Neural cell (in vitro differentiated cells): ENCODE data around the gene LSAMP. TPM values are rescaled to one million over a fixed set of nuclear protein-coding genes. Genes with fewer than 3 reads are reported as not detected.

Experiments used
- H2AFZ ChIP-seq: fragments of 200-600, 300-800 bp; sonication (generic), shearing (Covaris generic); 2 replicates; pipeline ENCODE4 v1.6.0; 2014; ENCODE audit warnings: low read depth, mild to moderate bottlenecking, antibody characterized with exemption, low read length, moderate library complexity
- H3F3A ChIP-seq: fragments of 200-600 bp; shearing (Covaris generic); 2 replicates; pipeline ENCODE4 v1.6.1; 2016; ENCODE audit warnings: mild to moderate bottlenecking, moderate library complexity, mixed read lengths, antibody characterized with exemption, low read length; ENCODE audit not compliant: insufficient read depth, poor library complexity, severe bottlenecking
- H3K27ac ChIP-seq: fragments of 200-600, 300-800 bp; sonication (generic), shearing (Covaris generic); 2 replicates; pipeline ENCODE4 v1.5.1; 2014; ENCODE audit warnings: mild to moderate bottlenecking, low read length, moderate library complexity
- H3K27me3 ChIP-seq: fragments of 300-800, 200-600 bp; sonication (generic), shearing (Covaris generic); 2 replicates; pipeline ENCODE4 v1.6.0; 2014; ENCODE audit warnings: mild to moderate bottlenecking, low read depth, low read length, moderate library complexity; ENCODE audit not compliant: insufficient read depth
- H3K36me3 ChIP-seq: fragments of 300-800, 200-600 bp; sonication (generic), shearing (Covaris generic); 2 replicates; pipeline ENCODE4 v1.5.1; 2014; ENCODE audit warnings: mild to moderate bottlenecking, antibody characterized with exemption, low read length, moderate library complexity; ENCODE audit not compliant: insufficient read depth
- H3K4me2 ChIP-seq: fragments of 300-800, 200-600 bp; sonication (generic), shearing (Covaris generic); 2 replicates; pipeline ENCODE4 v1.6.0; 2014; ENCODE audit warnings: mild to moderate bottlenecking, low read length
- H3K4me3 ChIP-seq: fragments of 300-800, 200-600 bp; sonication (generic), shearing (Covaris generic); 2 replicates; pipeline ENCODE4 v1.5.1; 2014; ENCODE audit warnings: mild to moderate bottlenecking, low read length, moderate library complexity
- H3K79me2 ChIP-seq: fragments of 200-600 bp; shearing (Covaris generic); replicated peaks from 2 replicates; pipeline ENCODE4 v1.6.0; 2014; ENCODE audit warnings: mild to moderate bottlenecking, low read length, moderate library complexity; ENCODE audit not compliant: insufficient read depth
- H3K9ac ChIP-seq: fragments of 300-800, 200-600 bp; sonication (generic), shearing (Covaris generic); 2 replicates; pipeline ENCODE4 v1.6.1; 2016; ENCODE audit warnings: mild to moderate bottlenecking, low read length, mixed read lengths
- H3K9me2 ChIP-seq: fragments of 200-600 bp; shearing (Covaris generic); 2 replicates; pipeline ENCODE4 v1.6.1; 2016; ENCODE audit warnings: mild to moderate bottlenecking, low read length, mixed read lengths; ENCODE audit not compliant: insufficient read depth
- H3K9me3 ChIP-seq: fragments of 200-600, 300-800 bp; sonication (generic), shearing (Covaris generic); 2 replicates; pipeline ENCODE4 v1.6.1; 2016; ENCODE audit warnings: mild to moderate bottlenecking, mixed run types, low read length, moderate library complexity, mixed read lengths
- H4K20me1 ChIP-seq: fragments of 200-600 bp; shearing (Covaris generic); 2 replicates; pipeline ENCODE4 v1.6.1; 2016; ENCODE audit warnings: mild to moderate bottlenecking, mixed run types; ENCODE audit not compliant: insufficient read depth
- EP300 ChIP-seq: fragments of 450-650 bp; conservative IDR thresholded peaks from 2 replicates; pipeline ENCODE4 v1.6.1; 2014; ENCODE audit warnings: antibody characterized with exemption, mild to moderate bottlenecking, moderate library complexity; ENCODE audit not compliant: poor library complexity, severe bottlenecking
- EZH2 ChIP-seq: fragments of 200-600, 300-800 bp; shearing (Covaris generic), sonication (generic); IDR thresholded peaks from 2 replicates; pipeline ENCODE4 v1.6.1; 2014; ENCODE audit warnings: antibody characterized with exemption, low read length, borderline replicate concordance, mild to moderate bottlenecking; ENCODE audit not compliant: insufficient read depth, poor library complexity, severe bottlenecking
- MXI1 ChIP-seq: fragments of 450-650 bp; conservative IDR thresholded peaks from 2 replicates; pipeline ENCODE4 v1.6.1; 2014; ENCODE audit warnings: antibody characterized with exemption, mild to moderate bottlenecking; ENCODE audit not compliant: poor library complexity, severe bottlenecking
- POLR2AphosphoS5 ChIP-seq: IDR thresholded peaks from 2 replicates; pipeline ENCODE4 v1.6.1; 2012
- RAD21 ChIP-seq: fragments of 450-650 bp; conservative IDR thresholded peaks from 2 replicates; pipeline ENCODE4 v1.6.1; 2014; ENCODE audit warnings: antibody characterized with exemption, mild to moderate bottlenecking, moderate library complexity
- SMC3 ChIP-seq: fragments of 450-650 bp; conservative IDR thresholded peaks from 2 replicates; pipeline ENCODE4 v1.6.1; 2014; ENCODE audit warnings: antibody characterized with exemption, mild to moderate bottlenecking, moderate library complexity; ENCODE audit not compliant: poor library complexity
- TAF1 ChIP-seq: IDR thresholded peaks from 2 replicates; pipeline ENCODE4 v1.6.1; 2012; ENCODE audit warnings: low read depth
- polyA plus RNA-seq: library from polyadenylated mRNA; depleted of rRNA; stranded (reverse); fragments of >200 nt; gene quantifications from 2 replicates; pipeline ENCODE4 v1.2.3, GENCODE V29; 2014
- TF ChIP-seq, protein P1 (sequence below): IDR thresholded peaks from 2 replicates; pipeline ENCODE4 v1.6.1; 2012; ENCODE audit warnings: borderline replicate concordance
- TF ChIP-seq, protein P2 (sequence below): fragments of 450-650 bp; IDR thresholded peaks from 2 replicates; pipeline ENCODE4 v1.5.1; 2014; ENCODE audit warnings: antibody characterized with exemption, mild to moderate bottlenecking, moderate library complexity; ENCODE audit not compliant: poor library complexity, severe bottlenecking

LSAMP gene
- polyA plus RNA-seq, 1 donor from 2014 or later = 93.6 TPM

DNA sequence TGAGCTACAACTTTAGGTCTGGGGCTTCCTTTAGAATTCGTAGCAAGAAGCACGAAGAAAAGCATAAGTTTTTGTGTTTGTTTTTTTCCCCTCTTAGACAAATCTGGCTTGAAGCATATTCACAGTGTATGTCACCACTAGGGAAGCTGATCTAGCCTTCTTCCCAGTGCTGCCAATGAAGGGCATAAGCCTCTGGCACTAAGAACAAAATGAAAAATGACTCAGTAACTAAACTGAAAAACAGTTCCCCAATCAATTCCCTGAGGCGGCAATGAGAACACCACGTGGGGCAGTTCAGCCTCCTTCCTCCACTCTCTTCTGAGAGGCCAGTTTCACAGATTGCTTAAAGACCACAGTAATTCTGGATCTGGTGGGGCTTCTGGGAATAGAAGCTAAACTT, 483.9 kb downstream of the LSAMP start:
- H3K4me3 ChIP-seq = no peak overlapping the region
- no peaks in the 10 kb centered on the region for H3K9me3 ChIP-seq
- H3K36me3 ChIP-seq = no peaks in the 10 kb centered on the region
- no peaks in the 10 kb centered on the region for H3K79me2 ChIP-seq
- no peak for TF ChIP-seq EP300
- TF ChIP-seq, protein P1, sequence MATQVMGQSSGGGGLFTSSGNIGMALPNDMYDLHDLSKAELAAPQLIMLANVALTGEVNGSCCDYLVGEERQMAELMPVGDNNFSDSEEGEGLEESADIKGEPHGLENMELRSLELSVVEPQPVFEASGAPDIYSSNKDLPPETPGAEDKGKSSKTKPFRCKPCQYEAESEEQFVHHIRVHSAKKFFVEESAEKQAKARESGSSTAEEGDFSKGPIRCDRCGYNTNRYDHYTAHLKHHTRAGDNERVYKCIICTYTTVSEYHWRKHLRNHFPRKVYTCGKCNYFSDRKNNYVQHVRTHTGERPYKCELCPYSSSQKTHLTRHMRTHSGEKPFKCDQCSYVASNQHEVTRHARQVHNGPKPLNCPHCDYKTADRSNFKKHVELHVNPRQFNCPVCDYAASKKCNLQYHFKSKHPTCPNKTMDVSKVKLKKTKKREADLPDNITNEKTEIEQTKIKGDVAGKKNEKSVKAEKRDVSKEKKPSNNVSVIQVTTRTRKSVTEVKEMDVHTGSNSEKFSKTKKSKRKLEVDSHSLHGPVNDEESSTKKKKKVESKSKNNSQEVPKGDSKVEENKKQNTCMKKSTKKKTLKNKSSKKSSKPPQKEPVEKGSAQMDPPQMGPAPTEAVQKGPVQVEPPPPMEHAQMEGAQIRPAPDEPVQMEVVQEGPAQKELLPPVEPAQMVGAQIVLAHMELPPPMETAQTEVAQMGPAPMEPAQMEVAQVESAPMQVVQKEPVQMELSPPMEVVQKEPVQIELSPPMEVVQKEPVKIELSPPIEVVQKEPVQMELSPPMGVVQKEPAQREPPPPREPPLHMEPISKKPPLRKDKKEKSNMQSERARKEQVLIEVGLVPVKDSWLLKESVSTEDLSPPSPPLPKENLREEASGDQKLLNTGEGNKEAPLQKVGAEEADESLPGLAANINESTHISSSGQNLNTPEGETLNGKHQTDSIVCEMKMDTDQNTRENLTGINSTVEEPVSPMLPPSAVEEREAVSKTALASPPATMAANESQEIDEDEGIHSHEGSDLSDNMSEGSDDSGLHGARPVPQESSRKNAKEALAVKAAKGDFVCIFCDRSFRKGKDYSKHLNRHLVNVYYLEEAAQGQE = no peak
- TF ChIP-seq SMC3 = no peak
- TF ChIP-seq MXI1 = no peak
- TF ChIP-seq TAF1 = no peak
- TF ChIP-seq, protein P2, sequence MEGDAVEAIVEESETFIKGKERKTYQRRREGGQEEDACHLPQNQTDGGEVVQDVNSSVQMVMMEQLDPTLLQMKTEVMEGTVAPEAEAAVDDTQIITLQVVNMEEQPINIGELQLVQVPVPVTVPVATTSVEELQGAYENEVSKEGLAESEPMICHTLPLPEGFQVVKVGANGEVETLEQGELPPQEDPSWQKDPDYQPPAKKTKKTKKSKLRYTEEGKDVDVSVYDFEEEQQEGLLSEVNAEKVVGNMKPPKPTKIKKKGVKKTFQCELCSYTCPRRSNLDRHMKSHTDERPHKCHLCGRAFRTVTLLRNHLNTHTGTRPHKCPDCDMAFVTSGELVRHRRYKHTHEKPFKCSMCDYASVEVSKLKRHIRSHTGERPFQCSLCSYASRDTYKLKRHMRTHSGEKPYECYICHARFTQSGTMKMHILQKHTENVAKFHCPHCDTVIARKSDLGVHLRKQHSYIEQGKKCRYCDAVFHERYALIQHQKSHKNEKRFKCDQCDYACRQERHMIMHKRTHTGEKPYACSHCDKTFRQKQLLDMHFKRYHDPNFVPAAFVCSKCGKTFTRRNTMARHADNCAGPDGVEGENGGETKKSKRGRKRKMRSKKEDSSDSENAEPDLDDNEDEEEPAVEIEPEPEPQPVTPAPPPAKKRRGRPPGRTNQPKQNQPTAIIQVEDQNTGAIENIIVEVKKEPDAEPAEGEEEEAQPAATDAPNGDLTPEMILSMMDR = no peak
- TF ChIP-seq EZH2 = no peak
- no peak for TF ChIP-seq RAD21
- no peak for TF ChIP-seq POLR2AphosphoS5
- no peaks in the 10 kb centered on the region for H3F3A ChIP-seq
- H3K27me3 ChIP-seq = no peaks in the 10 kb centered on the region
- no peak overlapping the region for H3K27ac ChIP-seq
- H2AFZ ChIP-seq = no peak overlapping the region
- no peaks in the 10 kb centered on the region for H3K9me2 ChIP-seq
- H3K4me2 ChIP-seq = no peak overlapping the region
- H3K9ac ChIP-seq = no peak overlapping the region
- H4K20me1 ChIP-seq = no peaks in the 10 kb centered on the region

DNA sequence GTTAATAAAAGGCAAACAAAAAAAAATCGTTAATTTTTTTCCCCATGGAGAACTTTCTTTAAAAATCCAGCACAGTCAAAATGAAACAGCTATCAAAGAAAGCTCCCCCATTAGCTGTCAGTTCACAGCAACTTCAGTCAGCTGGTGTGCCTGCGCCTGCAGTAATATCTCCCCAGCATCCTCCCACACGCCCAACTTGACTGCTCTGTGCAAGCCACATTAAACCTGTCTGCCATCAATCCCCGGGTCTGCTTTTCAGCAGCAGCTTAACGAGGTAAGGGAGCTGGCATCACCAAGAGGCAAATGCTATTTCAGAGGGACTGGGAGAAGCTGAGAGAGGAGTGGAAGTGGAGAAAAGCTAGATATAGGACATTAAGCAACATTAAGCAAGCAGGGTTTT, 484.5 kb downstream of the LSAMP start:
- Histone ChIP-seq H3K9ac (no peak overlapping the region), H3K4me3 (no peak overlapping the region), H2AFZ (no peak overlapping the region), H3K79me2 (no peaks in the 10 kb centered on the region), H3F3A (no peaks in the 10 kb centered on the region), H4K20me1 (no peaks in the 10 kb centered on the region), H3K36me3 (no peaks in the 10 kb centered on the region), H3K27ac (no peak overlapping the region), H3K9me2 (no peaks in the 10 kb centered on the region), H3K9me3 (no peaks in the 10 kb centered on the region), H3K27me3 (no peaks in the 10 kb centered on the region), H3K4me2 (peak overlapping the region; percentile 28)
- TF ChIP-seq, protein P2 = no peak
- TF ChIP-seq POLR2AphosphoS5 = peak; percentile 10
